Activated naive CD4-positive, alpha-beta T cell (primary cell): ENCODE measurements around the gene DARS1.
"Not testable (repeated sequence)": the region's sequence is repeated elsewhere in the genome, so short reads cannot be mapped to it uniquely, and the experiment has no call there.

Experiments used
- DNase-seq, 4 experiments: peaks; one replicate each; lab custom pipeline; 2025; lab: John Stamatoyannopoulos, UW

Gene DARS1

GRCh38 chr2:135885709-135886108 is 99.7 kb downstream of the DARS1 start:
- DNase-seq = no peak

DNA sequence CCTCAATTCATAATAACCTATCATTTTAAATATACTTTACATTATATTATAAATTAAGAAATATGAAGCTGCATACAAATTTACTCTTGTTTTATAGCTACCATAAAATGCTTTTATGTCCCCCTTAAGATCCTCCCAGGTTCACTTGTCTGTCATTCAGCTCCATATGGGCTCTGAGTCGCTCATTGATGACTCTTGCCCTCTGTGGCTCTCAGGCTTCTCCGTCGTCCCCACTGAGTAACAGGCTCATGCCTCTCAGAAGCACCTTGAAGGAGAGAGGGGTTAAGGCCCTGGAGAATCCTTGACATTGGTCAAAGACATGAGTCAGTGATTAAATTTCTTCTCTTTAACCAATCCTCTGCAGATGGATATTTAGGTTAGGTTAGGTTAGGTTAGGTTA is 103.0 kb downstream of the DARS1 start:
- DNase-seq = no peak

DNA sequence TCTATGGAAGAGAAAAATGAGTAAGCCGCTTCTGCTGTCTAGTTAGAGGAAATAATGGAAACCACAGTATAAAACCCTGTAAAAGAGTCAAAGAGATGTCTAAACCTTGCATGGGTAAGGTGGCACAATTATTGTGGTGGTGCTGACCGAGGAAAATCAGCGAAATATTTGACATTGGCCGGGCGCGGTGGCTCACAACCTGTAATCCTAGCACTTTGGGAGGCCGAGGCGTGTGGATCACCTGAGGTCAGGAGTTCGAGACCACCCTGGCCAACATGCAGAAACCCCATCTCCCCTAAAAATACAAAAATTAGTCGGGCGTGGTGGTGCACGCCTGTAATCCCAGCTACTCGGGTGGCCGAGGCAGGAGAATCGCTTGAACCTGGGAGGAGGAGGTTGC is 108.7 kb downstream of the DARS1 start:
- DNase-seq = not testable (repeated sequence)

DNA sequence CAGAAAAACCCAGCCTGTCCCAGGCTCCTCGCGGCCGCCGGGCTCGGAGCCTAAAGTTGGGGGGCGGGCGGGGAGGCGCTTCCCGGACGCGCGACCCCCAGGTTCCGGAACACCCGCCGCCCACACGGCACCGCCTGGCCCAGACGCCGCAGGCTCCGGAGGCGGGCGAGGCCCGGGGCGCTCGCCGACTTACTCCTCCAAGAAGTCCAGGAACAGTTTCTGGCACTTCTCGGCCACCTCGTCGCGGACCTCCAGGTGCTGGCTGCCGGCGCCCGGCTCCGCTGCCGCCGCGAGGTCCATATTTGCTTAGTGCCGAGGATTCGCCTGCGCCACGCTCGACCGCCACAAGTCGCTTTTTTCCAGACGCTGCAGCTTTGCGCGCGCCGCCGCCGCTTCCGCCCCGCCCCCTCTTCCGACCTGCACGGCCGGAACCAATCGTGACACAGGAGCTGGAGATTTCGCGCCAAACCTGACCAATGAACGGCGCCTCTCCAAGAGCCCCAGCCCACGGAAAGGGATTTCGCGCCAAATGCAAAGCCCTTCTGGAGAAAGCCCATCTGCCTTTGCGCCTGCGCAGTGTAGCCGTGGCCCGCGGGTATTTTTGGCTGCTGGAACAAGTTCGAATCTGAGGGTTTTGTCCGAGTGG is 109.2 kb downstream of the DARS1 start, which contains the start of gene MCM6:
Gene MCM6 (minus strand): TSS at position 378 of the 646 bp plus-strand sequence. CDS start 78 bp downstream, at position 300.
- DNase-seq = peak; percentile 91 to 97 (median 94)

DNA sequence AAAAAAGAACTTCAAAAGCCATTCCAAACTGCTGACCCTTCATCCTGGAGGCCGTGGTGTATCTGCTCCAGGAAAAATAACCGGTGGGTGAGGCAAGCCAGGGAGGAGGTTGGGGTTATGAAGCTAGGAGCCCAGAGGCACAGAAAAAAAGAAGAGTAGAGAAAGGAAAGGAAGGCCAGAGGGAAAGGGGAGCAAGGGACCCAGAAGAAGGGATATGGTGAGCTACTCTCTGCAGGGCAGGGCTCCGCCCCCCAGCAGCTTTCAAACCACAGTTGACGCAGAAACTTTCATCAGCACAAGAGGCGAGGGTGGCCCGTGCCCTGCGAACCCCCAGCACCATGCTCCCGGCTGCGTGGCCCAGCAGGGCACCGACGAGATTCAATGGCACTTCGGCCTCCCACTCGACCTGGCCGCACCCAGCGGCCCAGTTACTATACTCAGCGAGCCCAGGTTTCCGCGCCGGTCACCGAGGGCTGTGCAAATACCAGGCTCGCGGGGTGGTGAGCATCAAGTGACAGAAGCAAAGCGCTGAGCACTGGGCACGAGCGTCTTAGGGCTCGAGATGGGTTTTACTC is 109.8 kb downstream of the DARS1 start:
- DNase-seq = peak; percentile 55 to 67 (median 57)

DNA sequence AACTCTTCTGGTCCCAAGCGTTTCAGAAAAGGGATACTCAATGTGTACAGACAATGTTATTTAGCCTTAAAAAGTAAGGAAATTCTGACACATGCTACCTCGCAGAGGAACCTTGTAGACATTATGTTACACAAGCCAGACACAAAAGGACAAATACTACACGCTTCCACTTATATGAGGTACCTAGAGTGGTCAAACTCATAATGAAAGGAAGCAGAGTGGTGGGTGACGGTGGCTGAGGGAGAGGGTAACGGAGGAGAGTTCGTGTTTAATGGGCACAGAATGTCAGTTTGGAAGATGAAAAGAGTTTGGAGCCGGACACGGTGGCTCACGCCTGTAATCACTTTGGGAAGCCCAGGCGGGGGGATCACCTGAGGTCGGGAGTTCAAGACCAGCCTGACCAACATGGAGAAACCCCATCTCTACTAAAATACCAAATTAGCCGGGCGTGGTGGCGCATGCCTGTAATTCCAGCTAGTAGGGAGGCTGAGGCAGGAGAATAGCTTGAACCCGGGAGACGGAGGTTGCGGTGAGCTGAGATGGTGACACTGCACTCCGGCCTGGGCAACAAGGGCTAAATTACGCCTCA is 110.6 kb downstream of the DARS1 start:
- no peak for DNase-seq

DNA sequence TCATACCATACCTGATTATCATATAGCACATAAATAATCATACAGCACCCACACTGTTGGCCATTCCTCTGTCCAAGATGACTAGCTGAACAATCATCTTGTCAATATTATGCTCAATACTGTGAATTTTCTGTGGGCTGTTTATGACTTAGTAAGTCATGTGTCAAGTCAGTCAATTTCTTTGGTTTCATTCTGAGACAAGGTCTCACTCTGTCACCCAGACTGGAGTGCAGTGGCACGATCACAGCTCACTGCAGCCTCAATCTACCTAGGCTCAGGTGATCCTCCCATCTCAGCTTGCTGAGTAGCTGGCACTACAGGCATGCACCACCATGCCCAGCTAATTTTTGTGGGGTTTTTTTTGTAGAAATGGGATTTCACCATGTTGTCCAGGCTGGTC is 114.9 kb downstream of the DARS1 start:
- no peak for DNase-seq

DNA sequence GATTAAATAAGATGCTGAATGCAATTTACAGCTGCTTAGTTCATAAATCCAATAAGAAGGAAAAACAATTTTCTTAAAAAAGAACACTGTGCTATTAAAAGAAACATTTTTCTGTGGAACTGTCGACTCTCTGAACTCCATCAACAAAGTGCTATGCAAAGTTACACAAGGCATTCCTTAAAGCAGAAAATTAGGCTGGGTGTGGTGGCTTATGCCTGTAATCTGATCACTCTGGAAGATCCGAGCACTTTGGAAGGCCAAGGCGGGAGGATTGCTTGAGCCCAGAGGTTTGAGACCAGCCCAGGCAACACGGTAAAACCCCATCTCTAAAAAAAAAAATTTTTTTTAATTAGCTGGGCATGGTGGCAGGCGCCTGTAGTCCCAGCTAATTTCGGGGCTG is 122.2 kb downstream of the DARS1 start:
- DNase-seq = no peak

DNA sequence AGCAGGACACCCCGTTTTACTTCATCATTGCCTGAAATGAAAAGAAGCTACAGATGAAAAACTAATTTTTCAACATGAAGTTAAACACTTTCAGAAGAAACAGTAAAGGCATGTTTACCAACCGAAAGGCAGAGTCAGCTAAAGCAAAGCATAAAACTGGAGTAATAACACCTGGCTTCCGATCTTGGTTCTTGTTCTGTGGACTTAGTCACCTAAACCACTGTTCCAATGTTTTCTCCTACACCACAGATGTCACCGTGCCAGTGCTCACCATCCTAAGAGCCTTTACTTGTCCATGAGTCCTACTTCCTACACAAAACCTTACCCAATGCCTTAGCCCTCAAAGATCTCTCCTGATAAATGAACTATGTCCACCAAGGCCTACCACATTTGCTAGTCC is 122.7 kb downstream of the DARS1 start:
- DNase-seq = no peak
